BE2C (cell line): ENCODE results near the gene POLR2B.

Experiments
- DNase-seq: peaks from one replicate; pipeline ENCODE4 v3.0.0-alpha.2; 2020
- H3K27me3 ChIP-seq: fragments of 250-450 bp; sonication (Bioruptor Pico); 2 replicates; pipeline ENCODE4 v1.5.1; 2020; ENCODE audit warnings: mild to moderate bottlenecking
- H3K36me3 ChIP-seq: fragments of 250-450 bp; sonication (Bioruptor Pico); 2 replicates; pipeline ENCODE4 v1.5.1; 2020; ENCODE audit warnings: mild to moderate bottlenecking
- H3K4me1 ChIP-seq: fragments of 250-450 bp; sonication (Bioruptor Pico); 2 replicates; pipeline ENCODE4 v1.5.1; 2020
- H3K4me3 ChIP-seq: 2 replicates; pipeline ENCODE4 v1.5.1; 2011; ENCODE audit warnings: low read depth, low read length
- H3K9me3 ChIP-seq: fragments of 250-450 bp; sonication (Bioruptor Pico); 2 replicates; pipeline ENCODE4 v1.5.1; 2020
- TF ChIP-seq, protein P1 (sequence below): IDR thresholded peaks from 2 replicates; pipeline ENCODE4 v1.5.1; 2012; ENCODE audit warnings: mild to moderate bottlenecking, low read depth, low read length

The POLR2B gene

DNA sequence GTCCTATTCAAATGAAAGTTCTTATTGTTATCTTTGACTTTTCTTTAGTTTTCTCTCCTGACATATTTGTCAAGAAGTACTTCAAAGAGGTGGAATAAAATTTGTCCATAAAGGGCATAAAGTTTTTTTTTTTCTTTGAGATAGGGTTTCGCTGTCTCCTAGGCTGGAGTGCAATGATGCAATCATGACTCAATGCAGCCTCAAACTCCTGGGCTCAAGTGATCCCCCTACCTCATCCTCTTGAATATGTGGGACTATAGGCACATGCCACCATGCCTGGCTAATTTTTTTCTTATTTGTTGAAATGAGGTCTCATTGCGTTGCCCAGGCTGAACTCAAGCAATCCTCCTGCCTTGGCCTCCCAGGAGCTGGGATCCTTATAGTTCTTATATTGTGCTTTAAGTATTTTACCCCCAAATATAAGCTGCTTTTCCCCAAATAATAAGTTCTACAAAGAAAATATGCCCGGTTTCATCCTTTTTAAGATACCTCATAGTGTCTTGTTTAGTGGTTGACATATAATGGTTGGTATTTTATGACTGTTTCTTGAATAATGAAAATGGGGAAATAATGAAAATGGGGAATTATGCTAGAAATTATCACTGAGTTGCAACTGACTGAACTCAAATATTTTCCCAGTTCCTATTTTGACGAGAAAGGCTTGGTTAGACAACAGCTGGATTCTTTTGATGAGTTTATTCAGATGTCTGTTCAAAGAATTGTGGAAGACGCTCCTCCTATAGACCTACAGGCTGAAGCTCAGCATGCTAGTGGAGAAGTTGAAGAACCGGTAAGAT is 11.6 kb downstream of the POLR2B start:
- TF ChIP-seq, protein P1, sequence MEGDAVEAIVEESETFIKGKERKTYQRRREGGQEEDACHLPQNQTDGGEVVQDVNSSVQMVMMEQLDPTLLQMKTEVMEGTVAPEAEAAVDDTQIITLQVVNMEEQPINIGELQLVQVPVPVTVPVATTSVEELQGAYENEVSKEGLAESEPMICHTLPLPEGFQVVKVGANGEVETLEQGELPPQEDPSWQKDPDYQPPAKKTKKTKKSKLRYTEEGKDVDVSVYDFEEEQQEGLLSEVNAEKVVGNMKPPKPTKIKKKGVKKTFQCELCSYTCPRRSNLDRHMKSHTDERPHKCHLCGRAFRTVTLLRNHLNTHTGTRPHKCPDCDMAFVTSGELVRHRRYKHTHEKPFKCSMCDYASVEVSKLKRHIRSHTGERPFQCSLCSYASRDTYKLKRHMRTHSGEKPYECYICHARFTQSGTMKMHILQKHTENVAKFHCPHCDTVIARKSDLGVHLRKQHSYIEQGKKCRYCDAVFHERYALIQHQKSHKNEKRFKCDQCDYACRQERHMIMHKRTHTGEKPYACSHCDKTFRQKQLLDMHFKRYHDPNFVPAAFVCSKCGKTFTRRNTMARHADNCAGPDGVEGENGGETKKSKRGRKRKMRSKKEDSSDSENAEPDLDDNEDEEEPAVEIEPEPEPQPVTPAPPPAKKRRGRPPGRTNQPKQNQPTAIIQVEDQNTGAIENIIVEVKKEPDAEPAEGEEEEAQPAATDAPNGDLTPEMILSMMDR: no peak
- Histone ChIP-seq H3K27me3 (no peaks in the 10 kb centered on the region), H3K4me1 (no peaks in the 10 kb centered on the region; the same call in 1 of the 2 replicates), H3K9me3 (no peaks in the 10 kb centered on the region), H3K4me3 (no peak overlapping the region), H3K36me3 (peaks cover 69% of the 10 kb centered on the region)
- DNase-seq: no peak

DNA sequence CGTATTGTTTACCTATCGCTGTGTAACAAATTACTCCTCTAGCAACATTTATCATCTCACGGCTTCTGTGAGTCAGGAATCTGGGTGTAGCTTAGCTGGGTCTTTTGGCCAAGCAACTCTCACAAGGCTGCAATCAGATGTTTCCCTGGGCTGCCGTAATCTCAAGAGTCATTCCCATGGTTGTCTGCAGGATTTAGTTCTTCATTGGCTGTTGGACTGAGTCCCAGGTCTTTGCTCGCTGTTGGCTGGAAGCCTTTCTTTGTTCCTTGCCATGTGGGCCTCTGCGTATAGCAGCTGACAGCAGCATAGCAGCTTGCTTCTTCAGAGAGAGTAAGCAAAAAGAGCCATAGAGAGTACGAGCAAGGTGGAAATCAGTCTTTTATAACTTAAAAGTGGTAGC is 16.8 kb downstream of the POLR2B start:
- H3K36me3 ChIP-seq: peaks cover 81% of the 10 kb centered on the region
- H3K4me3 ChIP-seq: no peak overlapping the region
- TF ChIP-seq, protein P1: no peak
- no peaks in the 10 kb centered on the region for H3K9me3 ChIP-seq
- no peaks in the 10 kb centered on the region; the same call in 1 of the 2 replicates for H3K4me1 ChIP-seq
- DNase-seq: no peak
- H3K27me3 ChIP-seq: no peaks in the 10 kb centered on the region

DNA sequence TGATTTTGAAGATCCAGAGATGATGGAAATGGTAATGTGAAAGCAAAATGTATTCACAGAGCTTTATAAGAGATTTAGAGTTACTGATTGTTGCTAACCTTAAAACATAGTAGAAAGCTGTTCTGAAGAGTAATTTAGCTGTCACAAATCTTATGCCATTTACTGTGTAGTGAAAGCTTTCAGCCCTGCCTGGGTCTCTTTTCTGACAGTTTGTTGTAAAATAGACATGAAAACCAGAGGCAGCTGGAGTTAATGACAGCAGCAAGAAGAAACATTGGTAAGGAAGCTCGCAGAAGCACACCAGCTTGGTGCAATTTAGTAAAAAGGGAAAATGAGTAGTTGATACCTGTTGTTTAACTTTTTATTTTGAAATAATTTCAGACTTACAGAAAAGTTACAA is 21.1 kb downstream of the POLR2B start:
- no peaks in the 10 kb centered on the region for H3K4me1 ChIP-seq
- DNase-seq: no peak
- H3K27me3 ChIP-seq: no peaks in the 10 kb centered on the region
- H3K4me3 ChIP-seq: no peak overlapping the region
- no peaks in the 10 kb centered on the region for H3K9me3 ChIP-seq
- peaks cover 69% of the 10 kb centered on the region for H3K36me3 ChIP-seq
- TF ChIP-seq, protein P1: no peak

- Histone ChIP-seq H3K9me3 (no peaks in the 10 kb centered on the region), H3K36me3 (peaks cover 90% of the 10 kb centered on the region), H3K27me3 (no peaks in the 10 kb centered on the region), H3K4me1 (no peaks in the 10 kb centered on the region), H3K4me3 (no peak overlapping the region)
- DNase-seq: no peak
- TF ChIP-seq, protein P1: no peak
Measured at GRCh38 chr4:57013543-57014120, 34.9 kb downstream of the POLR2B start.

DNA sequence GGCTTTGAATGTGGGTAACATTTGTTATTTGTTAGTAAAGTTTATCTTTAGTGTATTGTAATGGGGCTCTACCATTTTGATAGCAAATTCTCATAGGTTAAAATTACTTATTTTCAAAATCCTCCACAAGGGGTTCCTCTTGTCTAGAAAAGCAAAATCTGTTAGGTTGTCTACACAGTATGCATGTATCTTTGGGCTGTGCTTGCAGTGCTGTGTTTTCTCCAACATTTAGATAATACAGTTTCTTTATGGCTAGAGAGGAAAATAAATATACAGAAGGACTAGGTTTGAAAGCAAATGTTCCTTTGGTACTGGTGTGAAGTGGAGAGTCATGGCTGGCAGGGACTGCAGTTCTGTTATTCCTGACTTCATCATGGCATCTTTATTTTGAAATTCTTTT is 40.3 kb downstream of the POLR2B start:
- no peaks in the 10 kb centered on the region for H3K27me3 ChIP-seq
- TF ChIP-seq, protein P1: no peak
- no peaks in the 10 kb centered on the region for H3K4me1 ChIP-seq
- H3K4me3 ChIP-seq: no peak overlapping the region
- no peaks in the 10 kb centered on the region for H3K9me3 ChIP-seq
- no peak for DNase-seq
- H3K36me3 ChIP-seq: peaks cover 83% of the 10 kb centered on the region

GRCh38 chr4:57020467-57021101 is 41.9 kb downstream of the POLR2B start:
- DNase-seq: no peak
- Histone ChIP-seq H3K4me1 (no peaks in the 10 kb centered on the region), H3K36me3 (peaks cover 86% of the 10 kb centered on the region), H3K4me3 (no peak overlapping the region), H3K9me3 (no peaks in the 10 kb centered on the region), H3K27me3 (no peaks in the 10 kb centered on the region)
- TF ChIP-seq, protein P1: no peak
